ENCODE results near the gene HDDC3. TPM values are rescaled to one million over a fixed set of nuclear protein-coding genes. Genes with fewer than 3 reads are reported as not detected.

Gene HDDC3
- total RNA-seq, 1 experiment from 2014 or later = 5.3 TPM

DNA sequence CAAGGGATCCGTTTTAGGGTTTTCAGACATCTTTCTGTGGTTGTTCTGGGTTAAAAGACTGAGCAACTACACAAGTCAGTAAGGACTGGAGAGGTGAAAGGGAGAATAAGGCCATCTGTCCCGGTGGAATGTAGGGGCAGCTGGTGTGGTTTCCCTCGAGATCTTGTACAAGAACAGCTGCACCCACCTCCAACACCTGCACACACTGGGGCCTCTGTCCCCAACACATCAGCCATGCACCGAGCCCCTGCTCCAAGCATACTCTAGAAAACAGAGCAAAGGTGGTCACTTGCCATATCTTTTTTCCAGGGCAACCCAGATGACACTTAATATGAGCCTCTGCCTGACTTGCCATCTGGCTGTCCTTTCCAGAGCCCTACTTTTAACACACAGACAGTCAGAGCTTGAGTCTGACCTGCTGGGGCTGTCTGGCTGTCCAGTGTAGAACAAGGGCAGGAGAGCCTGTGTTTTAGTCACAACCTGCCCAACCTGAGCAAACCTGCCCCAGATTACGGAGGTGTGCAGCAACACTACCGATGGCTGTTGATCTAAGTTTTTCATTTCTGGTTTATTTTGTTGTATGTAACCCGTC, 17.0 kb downstream of the HDDC3 start:
- no TSS peak for BruUV-seq (replicated peaks)
- ATAC-seq = no peak
- TF ChIP-seq, protein P1, sequence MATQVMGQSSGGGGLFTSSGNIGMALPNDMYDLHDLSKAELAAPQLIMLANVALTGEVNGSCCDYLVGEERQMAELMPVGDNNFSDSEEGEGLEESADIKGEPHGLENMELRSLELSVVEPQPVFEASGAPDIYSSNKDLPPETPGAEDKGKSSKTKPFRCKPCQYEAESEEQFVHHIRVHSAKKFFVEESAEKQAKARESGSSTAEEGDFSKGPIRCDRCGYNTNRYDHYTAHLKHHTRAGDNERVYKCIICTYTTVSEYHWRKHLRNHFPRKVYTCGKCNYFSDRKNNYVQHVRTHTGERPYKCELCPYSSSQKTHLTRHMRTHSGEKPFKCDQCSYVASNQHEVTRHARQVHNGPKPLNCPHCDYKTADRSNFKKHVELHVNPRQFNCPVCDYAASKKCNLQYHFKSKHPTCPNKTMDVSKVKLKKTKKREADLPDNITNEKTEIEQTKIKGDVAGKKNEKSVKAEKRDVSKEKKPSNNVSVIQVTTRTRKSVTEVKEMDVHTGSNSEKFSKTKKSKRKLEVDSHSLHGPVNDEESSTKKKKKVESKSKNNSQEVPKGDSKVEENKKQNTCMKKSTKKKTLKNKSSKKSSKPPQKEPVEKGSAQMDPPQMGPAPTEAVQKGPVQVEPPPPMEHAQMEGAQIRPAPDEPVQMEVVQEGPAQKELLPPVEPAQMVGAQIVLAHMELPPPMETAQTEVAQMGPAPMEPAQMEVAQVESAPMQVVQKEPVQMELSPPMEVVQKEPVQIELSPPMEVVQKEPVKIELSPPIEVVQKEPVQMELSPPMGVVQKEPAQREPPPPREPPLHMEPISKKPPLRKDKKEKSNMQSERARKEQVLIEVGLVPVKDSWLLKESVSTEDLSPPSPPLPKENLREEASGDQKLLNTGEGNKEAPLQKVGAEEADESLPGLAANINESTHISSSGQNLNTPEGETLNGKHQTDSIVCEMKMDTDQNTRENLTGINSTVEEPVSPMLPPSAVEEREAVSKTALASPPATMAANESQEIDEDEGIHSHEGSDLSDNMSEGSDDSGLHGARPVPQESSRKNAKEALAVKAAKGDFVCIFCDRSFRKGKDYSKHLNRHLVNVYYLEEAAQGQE (IDR thresholded peaks at IDR 0.05; ENCODE audit: insufficient read depth in 1 of 2, low read depth in 2 of 2, low read length in 1 of 2) = no peak
- TF ChIP-seq, protein P2, sequence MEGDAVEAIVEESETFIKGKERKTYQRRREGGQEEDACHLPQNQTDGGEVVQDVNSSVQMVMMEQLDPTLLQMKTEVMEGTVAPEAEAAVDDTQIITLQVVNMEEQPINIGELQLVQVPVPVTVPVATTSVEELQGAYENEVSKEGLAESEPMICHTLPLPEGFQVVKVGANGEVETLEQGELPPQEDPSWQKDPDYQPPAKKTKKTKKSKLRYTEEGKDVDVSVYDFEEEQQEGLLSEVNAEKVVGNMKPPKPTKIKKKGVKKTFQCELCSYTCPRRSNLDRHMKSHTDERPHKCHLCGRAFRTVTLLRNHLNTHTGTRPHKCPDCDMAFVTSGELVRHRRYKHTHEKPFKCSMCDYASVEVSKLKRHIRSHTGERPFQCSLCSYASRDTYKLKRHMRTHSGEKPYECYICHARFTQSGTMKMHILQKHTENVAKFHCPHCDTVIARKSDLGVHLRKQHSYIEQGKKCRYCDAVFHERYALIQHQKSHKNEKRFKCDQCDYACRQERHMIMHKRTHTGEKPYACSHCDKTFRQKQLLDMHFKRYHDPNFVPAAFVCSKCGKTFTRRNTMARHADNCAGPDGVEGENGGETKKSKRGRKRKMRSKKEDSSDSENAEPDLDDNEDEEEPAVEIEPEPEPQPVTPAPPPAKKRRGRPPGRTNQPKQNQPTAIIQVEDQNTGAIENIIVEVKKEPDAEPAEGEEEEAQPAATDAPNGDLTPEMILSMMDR (IDR thresholded peaks at IDR 0.05) = no peak
- no peak for TF ChIP-seq SIN3A (IDR thresholded peaks at IDR 0.05; ENCODE audit: borderline replicate concordance, insufficient read depth, low read depth, low read length)
- no peak for TF ChIP-seq POLR2AphosphoS5 (IDR thresholded peaks at IDR 0.05; ENCODE audit: low read depth, low read length)
- TF ChIP-seq TCF7L2 (IDR thresholded peaks at IDR 0.05; ENCODE audit: low read depth, low read length) = no peak
- in situ Hi-C loops (cut with HindIII; ENCODE audit: low pct_unique_long_range_greater_than_20kb, low sequenced_read_pairs) (no loop called here), intact Hi-C loops (cut with micrococcal nuclease; ENCODE audit: unreplicated experiment) (no loop called here)
- H3K27ac ChIP-seq (ENCODE audit: low read length) = no peak overlapping the region
- peaks cover 7% of the 10 kb centered on the region for H3K36me3 ChIP-seq (ENCODE audit: control insufficient read depth, insufficient read depth, low read length)
- H3K4me1 ChIP-seq (ENCODE audit: control insufficient read depth, insufficient read depth, low read length) = no peaks in the 10 kb centered on the region
- no peak overlapping the region for H3K4me3 ChIP-seq (ENCODE audit: low read depth in 2 of 2, low read length in 2 of 2)
- no peak for DNase-seq (ENCODE audit: low read depth, low spot score)
- no peaks in the 10 kb centered on the region for H3K9me3 ChIP-seq (ENCODE audit: control insufficient read depth, insufficient read depth, low read depth, low read length)
- CTCF ChIA-PET = no interaction called here
- POLR2A ChIA-PET = no interaction called here
- no peaks in the 10 kb centered on the region for H3K27me3 ChIP-seq (ENCODE audit: control insufficient read depth, insufficient read depth, low read length)

DNA sequence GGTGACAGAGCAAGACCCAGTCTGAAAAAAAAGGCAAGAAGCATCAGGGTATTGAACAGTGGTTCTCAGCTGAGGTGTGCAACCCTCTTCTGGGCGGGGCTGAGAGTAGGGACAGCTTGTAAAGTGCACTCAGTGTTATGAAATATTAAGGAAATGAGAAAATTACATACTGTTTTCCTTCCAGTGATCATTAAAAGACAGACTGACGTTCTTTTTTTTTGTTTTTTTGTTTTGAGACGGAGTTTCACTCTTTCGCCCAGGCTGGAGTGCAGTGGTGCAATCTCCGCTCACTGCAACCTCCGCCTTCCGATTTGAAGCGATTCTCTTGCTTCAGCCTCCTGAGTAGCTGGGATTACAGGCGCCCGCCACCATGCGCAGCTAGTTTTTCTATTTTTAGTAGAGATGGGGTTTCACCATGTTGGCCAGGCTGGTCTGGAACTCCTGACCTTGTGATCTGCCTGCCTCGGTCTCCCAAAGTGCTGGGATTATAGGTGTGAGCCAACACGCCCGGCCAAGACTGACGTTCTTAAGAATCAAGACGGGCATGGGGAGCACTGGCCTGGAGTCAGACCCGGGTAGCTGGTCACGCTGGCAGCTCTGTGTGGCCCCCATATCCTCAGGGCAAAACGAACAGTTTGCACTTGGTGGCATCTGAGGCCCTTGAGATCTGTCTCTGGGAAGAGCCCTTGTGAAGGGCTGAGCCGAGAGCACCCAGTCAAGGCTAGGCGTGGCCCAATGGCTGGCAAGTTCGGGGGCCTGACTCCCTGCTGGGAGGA, 17.9 kb downstream of the HDDC3 start:
- no TSS peak for BruUV-seq (replicated peaks)
- DNase-seq (ENCODE audit: low read depth, low spot score) (no peak), ATAC-seq (no peak)
- TF ChIP-seq TCF7L2 (IDR thresholded peaks at IDR 0.05; ENCODE audit: low read depth, low read length) = no peak
- TF ChIP-seq, protein P2 (IDR thresholded peaks at IDR 0.05) = no peak
- in situ Hi-C loops (cut with HindIII; ENCODE audit: low pct_unique_long_range_greater_than_20kb, low sequenced_read_pairs) = no loop called here
- peaks cover 5% of the 10 kb centered on the region for H3K36me3 ChIP-seq (ENCODE audit: control insufficient read depth, insufficient read depth, low read length)
- no peaks in the 10 kb centered on the region for H3K27me3 ChIP-seq (ENCODE audit: control insufficient read depth, insufficient read depth, low read length)
- no peaks in the 10 kb centered on the region for H3K9me3 ChIP-seq (ENCODE audit: control insufficient read depth, insufficient read depth, low read depth, low read length)
- ChIA-PET POLR2A (no interaction called here), CTCF (no interaction called here)
- H3K4me3 ChIP-seq (ENCODE audit: low read depth in 2 of 2, low read length in 2 of 2) = no peak overlapping the region
- H3K4me1 ChIP-seq (ENCODE audit: control insufficient read depth, insufficient read depth, low read length) = no peaks in the 10 kb centered on the region
- intact Hi-C loops (cut with micrococcal nuclease; ENCODE audit: unreplicated experiment) = no loop called here
- no peak overlapping the region for H3K27ac ChIP-seq (ENCODE audit: low read length)
